ENCODE measurements around the gene P3R3URF.

Gene P3R3URF

GRCh38 chr1:46168477-46168876, 7.8 kb downstream of the P3R3URF start:
- no peak for TF ChIP-seq CTCF (IDR thresholded peaks at IDR 0.05; ENCODE audit: control insufficient read depth, insufficient read depth, low read depth, low read length, missing control alignments)
- no peak for DNase-seq (ENCODE audit: low read depth)

GRCh38 chr1:46166521-46167462, 9.5 kb downstream of the P3R3URF start:
- DNase-seq (ENCODE audit: low read depth), result no peak
- TF ChIP-seq CTCF (IDR thresholded peaks at IDR 0.05; ENCODE audit: control insufficient read depth, insufficient read depth, low read depth, low read length, missing control alignments), result no peak
- H3K4me3 ChIP-seq (ENCODE audit: control insufficient read depth, low read depth, low read length), result peak overlapping the region; percentile 40

More at GRCh38 chr1:46168477-46168876, 7.8 kb downstream of the P3R3URF start:
- H3K4me3 ChIP-seq (ENCODE audit: control insufficient read depth, low read depth, low read length), result no peak overlapping the region

GRCh38 chr1:46160212-46160611, 16.1 kb downstream of the P3R3URF start:
- no peak overlapping the region for H3K4me3 ChIP-seq (ENCODE audit: control insufficient read depth, low read depth, low read length)
- DNase-seq (ENCODE audit: low read depth), result no peak
- TF ChIP-seq CTCF (IDR thresholded peaks at IDR 0.05; ENCODE audit: control insufficient read depth, insufficient read depth, low read depth, low read length, missing control alignments), result no peak

DNA sequence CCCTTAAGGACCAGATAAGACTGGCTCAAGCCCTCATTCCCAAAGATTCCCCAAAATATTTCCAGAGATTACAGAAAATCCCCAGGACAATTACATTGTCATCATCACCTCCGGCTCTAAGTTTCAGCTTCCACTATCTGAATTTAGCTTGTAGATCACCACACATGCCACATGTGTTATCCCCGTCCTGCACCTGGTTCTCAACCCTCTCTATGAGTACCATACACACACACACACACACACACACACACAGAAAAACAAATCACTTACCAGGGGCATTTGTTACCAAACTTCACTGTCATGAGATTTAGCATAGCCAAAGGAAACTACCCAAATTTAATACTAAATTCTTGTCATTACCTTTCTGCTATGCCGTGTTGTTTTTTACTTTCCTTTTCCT, 16.8 kb downstream of the P3R3URF start:
- H3K4me3 ChIP-seq (ENCODE audit: control insufficient read depth, low read depth, low read length), result no peak overlapping the region
- TF ChIP-seq CTCF (IDR thresholded peaks at IDR 0.05; ENCODE audit: control insufficient read depth, insufficient read depth, low read depth, low read length, missing control alignments), result no peak
- DNase-seq (ENCODE audit: low read depth), result no peak

DNA sequence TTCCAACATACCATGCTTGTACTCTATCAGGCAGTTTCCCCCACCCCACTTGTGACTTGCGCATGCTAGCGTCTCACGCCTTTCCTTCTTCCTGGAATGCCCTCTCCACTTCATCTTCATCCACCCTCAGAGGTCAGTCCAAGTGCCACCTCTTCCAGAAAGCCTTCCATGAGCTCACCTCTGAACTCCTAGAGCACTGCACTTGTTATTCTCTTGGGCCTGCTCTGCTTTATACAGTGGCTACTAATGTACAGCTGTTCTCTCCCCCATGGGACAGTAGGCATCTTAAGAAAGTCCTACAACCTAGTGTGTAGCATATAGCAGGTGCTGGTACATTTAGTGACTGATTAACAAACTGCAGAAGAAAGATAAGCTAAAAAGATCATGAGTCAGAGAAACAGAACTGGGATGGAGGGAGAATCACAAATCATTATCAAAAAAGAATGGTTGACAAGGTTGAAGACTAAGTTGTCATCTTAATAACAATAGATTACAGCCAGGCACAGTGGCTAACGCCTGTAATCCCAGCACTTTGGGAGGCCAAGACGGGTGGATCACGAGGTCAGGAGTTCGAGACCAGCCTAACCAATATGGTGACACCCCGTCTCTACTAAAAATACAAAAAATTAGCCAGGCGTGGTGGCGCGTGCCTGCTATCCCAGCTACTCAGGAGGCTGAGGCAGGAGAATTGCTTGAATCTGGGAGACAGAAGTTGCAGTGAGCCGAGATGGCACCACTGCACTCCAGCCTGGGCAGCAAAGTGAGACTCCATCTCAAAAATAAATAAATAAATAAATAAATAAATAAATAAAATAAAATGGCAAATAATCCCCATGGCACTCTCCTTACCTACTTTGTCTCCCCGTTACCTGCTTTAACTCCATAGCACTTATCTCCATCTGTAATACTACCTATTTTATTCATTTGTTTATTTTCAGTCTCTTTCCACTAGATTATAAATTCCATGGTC, 17.7 kb downstream of the P3R3URF start:
- DNase-seq (ENCODE audit: low read depth), result no peak

More for the DNA sequence above, 17.7 kb downstream of the P3R3URF start:
- H3K4me3 ChIP-seq (ENCODE audit: control insufficient read depth, low read depth, low read length), result no peak overlapping the region
- no peak for TF ChIP-seq CTCF (IDR thresholded peaks at IDR 0.05; ENCODE audit: control insufficient read depth, insufficient read depth, low read depth, low read length, missing control alignments)
